ENCODE data around the gene WDR73.

GRCh38 chr15:84647726-84648125 lies 6.4 kb downstream of the WDR73 start:
- no peak for TF ChIP-seq EZH2 (IDR thresholded peaks at IDR 0.05)
- no peak for TF ChIP-seq POLR2AphosphoS5 (IDR thresholded peaks at IDR 0.05; ENCODE audit: borderline replicate concordance, low read depth, low read length)
- TF ChIP-seq FOXP2 (optimal IDR thresholded peaks at IDR 0.05; ENCODE audit: control extremely low read depth, extremely low read length, insufficient read depth) = no peak
